ENCODE measurements around the gene GRIK5. TPM values are rescaled to one million over a fixed set of nuclear protein-coding genes. Genes with fewer than 3 reads are reported as not detected.

The GRIK5 gene
- total RNA-seq, 2 experiments from 2014 or later: 0.59 TPM

DNA sequence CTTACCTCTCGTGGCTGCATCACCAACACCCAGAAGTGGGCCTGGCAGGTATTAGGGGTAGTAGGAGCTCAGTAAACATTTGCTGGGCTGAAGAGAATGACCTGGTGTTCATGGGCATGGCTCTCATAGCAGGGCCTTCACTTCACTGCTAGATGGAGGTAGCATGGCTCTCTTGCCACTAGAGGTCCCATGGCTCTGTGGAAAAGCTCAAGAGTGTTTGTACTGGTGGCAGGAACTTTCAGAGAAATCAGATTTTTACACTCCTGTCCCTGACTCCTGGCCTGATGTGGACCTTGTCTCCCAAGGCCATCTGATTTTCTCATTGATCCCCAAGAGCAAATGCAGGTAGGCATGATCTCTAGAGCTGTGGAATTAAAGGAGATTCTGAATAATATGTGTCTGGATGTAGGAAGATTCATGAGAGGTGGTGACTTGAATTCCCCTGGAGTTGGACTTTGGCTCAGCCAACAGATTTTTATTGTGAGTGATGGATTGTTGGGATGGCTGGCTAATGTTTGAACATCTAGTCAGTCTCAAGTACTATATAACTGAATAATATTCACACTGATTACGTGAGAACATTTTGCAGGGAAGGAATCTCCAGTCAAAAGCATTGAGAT is 11.7 kb upstream of the GRIK5 start:
- CTCF ChIA-PET: interaction anchor here (0.7 to 1.7 kb wide), 2 partner anchors 9 to 198 kb away, joined by 3 to 7 read pairs; no protein-coding TSS in a partner anchor
- POLR2A ChIA-PET: no interaction called here

DNA sequence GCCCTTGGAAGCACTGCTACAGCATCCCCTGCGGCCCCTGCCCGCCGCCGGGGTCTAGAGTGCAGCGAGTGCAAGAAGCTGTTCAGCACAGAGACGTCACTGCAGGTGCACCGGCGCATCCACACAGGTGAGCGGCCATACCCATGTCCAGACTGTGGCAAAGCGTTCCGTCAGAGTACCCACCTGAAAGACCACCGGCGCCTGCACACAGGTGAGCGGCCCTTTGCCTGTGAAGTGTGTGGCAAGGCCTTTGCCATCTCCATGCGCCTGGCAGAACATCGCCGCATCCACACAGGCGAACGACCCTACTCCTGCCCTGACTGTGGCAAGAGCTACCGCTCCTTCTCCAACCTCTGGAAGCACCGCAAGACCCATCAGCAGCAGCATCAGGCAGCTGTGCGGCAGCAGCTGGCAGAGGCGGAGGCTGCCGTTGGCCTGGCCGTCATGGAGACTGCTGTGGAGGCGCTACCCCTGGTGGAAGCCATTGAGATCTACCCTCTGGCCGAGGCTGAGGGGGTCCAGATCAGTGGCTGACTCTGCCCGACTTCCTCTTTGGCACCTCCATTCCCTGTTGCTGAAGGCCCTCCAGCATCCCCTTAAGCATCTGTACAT is 10.9 kb upstream of the GRIK5 start:
- CTCF ChIA-PET: interaction anchor here (1.7 kb wide), 1 partner anchor 10 kb away, joined by 7 read pairs; no protein-coding TSS in a partner anchor
- POLR2A ChIA-PET: no interaction called here

GRCh38 chr19:42079886-42080763 is 10.1 kb upstream of the GRIK5 start:
- ChIA-PET POLR2A (no interaction called here), CTCF (interaction anchor here (1.2 to 1.7 kb wide), 2 partner anchors 11 to 119 kb away, joined by 3 to 7 read pairs; no protein-coding TSS in a partner anchor)

DNA sequence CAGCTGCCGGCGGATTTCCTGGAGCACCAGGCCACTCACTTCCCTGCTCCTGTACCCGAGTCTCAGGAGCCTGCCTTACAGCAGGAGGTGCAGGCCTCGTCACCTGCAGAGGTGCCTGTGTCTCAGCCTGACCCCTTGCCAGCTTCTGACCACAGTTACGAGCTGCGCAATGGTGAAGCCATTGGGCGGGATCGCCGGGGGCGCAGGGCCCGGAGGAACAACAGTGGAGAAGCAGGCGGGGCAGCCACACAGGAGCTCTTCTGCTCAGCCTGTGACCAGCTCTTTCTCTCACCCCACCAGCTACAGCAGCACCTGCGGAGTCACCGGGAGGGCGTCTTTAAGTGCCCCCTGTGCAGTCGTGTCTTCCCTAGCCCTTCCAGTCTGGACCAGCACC is 9.3 kb upstream of the GRIK5 start:
- CTCF ChIA-PET: interaction anchor here (1.2 kb wide), 1 partner anchor 120 kb away, joined by 3 read pairs; no protein-coding TSS in a partner anchor
- POLR2A ChIA-PET: no interaction called here

DNA sequence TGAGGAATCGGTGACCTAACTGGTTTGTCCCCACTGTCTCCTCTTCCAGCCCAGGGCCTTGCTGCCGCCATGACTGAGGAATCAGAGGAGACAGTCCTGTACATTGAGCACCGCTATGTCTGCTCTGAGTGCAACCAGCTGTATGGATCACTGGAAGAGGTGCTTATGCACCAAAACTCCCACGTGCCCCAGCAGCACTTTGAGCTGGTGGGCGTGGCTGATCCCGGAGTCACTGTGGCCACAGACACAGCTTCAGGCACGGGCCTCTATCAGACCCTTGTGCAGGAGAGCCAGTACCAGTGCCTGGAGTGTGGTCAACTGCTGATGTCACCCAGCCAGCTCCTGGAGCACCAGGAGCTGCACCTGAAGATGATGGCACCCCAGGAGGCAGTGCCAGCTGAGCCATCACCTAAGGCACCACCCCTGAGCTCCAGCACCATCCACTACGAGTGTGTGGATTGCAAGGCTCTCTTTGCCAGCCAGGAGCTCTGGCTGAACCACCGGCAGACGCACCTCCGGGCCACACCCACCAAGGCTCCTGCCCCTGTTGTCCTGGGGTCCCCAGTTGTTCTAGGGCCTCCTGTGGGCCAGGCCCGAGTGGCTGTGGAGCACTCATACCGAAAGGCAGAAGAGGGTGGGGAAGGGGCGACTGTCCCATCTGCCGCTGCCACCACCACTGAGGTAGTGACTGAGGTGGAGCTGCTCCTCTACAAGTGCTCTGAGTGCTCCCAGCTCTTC is 8.7 kb upstream of the GRIK5 start:
- CTCF ChIA-PET: no interaction called here
- POLR2A ChIA-PET: no interaction called here

GRCh38 chr19:42078058-42078457 is 8.1 kb upstream of the GRIK5 start:
- CTCF ChIA-PET: no interaction called here
- POLR2A ChIA-PET: no interaction called here

- ChIA-PET POLR2A (interaction anchor here (1.0 kb wide), 2 partner anchors 20 to 47 kb away, joined by 3 to 4 read pairs; no protein-coding TSS in a partner anchor), CTCF (no interaction called here)
Observed at GRCh38 chr19:42076380-42076944, 6.5 kb upstream of the GRIK5 start.

DNA sequence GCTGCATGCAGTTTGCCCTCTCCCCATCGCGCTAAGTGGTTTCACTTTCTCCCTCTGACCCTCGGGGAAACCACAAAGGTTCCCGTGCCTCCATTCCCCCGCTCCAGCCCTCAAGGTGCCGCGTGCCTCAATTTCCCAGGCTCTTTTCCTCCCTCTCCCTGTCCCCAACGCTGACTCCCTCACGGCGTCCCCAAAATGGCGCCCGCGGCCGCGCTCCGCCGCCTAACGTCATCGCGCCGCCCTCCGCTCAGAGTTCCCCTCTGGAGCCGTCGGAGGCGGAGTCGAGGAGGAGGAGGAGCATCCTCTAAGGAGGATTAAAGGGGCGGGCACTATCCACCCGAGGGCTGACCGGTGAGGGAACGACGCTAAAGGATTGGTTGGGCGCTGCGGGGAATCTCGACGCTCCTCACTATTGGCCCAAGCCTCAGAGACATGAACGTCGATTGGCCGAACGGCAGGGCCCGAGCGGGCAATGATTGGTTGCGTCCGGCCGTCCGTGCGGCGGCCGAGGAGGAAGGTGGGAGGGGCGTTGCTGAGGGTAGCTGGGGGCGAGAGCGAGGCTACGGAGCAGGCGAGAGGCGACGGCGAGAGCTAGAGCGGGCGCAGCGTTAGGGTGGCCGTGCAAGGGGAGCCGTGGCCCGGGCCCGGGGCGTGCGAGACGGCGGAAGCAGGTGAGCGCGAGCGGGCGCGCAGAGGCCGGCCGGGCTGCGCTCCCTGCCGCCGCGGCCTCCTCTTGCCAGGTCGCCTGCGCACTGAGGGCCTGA is 5.8 kb upstream of the GRIK5 start, which contains the start of gene ZNF574:
Gene ZNF574, plus strand, starts transcription at position 551 of the 764 bp plus-strand sequence. CDS start 2,441 bp downstream, outside the sequence.
- ChIA-PET CTCF (no interaction called here), POLR2A (interaction anchor here (0.5 to 1.0 kb wide), 3 partner anchors 21 to 163 kb away, joined by 3 to 7 read pairs (median 4); no protein-coding TSS in a partner anchor)

DNA sequence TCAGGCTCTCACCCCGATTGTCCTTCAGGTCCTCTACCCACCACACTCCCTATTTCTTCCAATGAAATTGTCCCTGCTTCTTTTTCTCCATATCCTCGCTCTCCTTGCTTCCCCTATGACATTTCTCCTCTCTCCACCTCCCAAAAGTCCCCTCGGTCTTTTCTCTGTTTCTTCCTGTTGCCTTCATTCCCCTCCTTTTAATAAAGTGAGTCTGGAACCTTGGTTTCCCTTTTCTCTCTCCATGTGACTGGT is 5.3 kb upstream of the GRIK5 start:
- ChIA-PET POLR2A (no interaction called here), CTCF (no interaction called here)

DNA sequence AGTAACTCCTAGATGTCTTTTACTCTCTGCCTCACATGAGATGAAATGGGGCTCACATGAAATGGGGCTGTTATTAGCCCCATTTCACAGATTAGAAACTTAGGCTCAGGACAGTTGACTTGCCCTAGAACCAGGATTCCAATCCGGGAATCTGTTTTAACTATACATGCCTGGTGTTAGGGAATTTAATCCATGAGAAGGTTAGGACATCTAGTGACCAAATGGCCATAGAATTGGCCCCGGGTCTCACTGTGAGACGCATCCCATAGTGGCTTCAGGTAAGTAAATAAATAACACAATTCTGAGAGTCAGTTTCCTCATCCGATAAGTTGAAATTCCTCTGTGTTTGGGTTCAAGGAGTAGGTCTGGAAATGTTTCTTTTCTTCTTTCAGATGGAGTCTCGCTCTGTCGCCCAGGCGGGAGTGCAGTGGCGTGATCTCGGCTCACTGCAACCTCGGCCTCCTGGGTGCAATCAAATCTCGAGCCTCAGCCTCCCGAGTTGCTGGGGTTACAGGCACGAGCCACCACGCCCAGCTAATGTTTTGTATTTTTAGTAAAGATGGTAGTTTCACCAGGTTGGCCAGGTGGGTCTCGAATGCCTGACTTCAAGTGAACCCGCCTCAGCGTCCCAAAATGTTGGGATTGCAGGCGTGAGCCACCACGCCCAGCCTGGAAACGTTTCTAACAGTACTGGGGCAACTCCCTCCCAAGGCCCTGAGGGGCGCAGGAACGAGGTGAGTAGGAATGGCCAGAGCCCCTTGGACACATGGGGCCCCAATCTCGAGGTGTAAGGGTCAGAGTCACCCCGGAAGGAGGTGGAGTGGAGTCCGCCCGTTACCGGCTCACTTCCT is 4.7 kb upstream of the GRIK5 start:
- ChIA-PET CTCF (no interaction called here), POLR2A (no interaction called here)

DNA sequence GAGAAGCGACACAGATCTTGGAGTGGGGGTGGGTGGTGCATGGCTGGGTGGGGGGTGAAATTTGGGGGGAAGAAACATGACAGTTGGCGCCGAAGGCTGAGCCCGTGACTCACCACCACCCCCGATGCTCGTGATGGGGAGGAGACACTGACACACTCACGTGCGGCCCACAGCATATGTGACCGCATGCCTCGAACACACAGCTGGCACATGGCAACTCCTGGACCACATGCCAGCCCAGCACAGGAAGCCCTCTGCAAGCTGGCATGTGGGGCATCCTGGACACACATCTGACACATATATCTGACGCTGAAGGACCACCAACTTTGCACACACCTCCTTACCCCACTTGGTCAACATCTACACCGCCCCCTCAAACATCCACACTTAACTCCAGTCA is 1.2 kb upstream of the GRIK5 start:
- CTCF ChIA-PET: interaction anchor here (0.7 kb wide), 1 partner anchor 482 kb away, joined by 3 read pairs; no protein-coding TSS in a partner anchor
- POLR2A ChIA-PET: interaction anchor here (0.6 kb wide), 1 partner anchor 137 kb away, joined by 4 read pairs; no protein-coding TSS in a partner anchor

DNA sequence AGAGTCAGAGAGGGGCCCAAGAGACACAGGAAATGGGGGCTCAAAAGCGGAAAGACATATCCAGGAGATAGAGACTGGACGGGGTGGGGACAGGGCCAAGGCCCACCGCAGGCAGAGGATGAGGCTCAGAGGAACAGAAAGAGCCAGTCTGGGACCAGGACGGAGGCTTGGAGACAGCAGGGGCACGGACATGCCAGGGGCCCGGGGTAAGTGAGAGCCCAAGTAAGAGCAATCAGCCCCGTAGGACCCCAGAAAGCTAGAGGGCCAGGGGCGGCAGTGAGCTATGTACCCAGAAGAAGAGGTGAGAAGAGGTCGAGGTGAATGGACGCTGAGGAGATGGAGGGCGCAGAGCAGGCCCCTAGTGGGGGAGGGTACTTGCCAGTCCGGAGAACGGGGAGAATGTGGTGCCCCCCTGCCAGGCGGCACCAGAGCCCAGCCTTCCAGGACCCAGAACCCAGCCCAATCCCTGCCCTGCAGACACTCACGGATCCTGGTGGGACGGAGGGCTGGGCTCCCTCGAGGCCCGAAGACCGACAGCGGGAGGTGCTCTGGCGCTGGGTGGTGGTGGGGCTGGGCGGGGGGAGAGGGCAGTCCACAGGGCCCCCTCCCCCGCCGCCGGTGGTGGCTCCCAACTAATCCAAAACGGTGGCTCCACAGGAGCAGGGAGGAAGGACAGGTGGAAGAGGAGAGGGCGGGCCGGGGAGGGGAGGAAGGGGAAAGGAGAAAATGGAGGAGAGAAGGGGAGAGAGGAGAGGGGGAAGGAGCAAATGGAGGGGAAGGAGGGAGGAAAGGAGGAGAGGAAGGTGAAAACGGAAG is 1.0 kb downstream of the GRIK5 start:
- CTCF ChIA-PET: no interaction called here
- POLR2A ChIA-PET: no interaction called here

- POLR2A ChIA-PET: no interaction called here
- CTCF ChIA-PET: no interaction called here
Observed at GRCh38 chr19:42068361-42068755, 1.6 kb downstream of the GRIK5 start.

DNA sequence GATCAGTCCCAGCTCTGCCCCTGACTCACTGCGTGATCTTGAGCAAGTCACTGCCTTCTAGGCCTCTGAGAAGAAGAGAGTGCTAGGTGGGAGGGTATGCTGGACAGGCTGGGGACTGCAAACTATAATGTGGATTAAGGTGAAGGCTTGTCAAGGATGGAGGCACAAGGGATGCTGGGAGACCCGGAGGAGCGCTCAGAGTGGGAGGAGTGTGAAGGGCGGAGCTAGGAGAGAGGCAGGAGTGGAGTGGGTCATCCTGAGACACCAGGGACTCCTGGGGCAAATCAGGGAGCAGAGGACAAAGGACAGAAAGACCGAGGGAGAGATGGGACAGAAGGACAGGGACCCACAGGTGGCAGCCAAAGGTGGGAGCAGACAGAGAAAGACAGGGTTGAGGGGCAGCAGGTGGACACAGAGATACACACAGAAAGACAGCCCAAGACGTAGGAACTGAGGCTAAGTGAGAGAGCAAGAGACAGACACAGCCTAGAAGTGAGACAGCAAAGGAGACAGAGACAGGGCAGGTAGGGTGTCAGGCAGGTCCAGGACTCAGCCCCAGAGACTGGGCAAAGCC is 2.6 kb downstream of the GRIK5 start:
- CTCF ChIA-PET: no interaction called here
- POLR2A ChIA-PET: no interaction called here

- ChIA-PET CTCF (no interaction called here), POLR2A (no interaction called here)
Observed at GRCh38 chr19:42066075-42066754, 3.8 kb downstream of the GRIK5 start.

DNA sequence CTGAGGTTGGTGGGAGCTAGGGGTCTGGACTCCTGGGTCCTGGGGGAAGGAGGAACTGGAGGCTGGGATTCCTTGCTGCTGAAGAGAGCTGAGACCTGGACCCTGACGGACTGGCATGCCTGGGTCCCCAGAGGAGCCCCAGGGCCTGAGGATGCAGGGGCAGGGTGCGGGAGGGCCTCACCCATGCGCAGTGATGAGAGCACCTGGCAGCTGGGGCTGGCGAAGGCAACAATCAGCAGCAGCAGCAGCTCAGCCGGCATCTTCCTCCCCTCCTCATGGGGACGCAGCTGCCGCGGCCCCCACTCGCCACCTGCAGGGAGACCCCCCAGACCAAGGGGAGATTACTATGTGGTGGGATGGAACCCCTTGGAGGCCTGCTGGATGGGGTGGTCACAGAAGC is 4.5 kb downstream of the GRIK5 start:
- ChIA-PET POLR2A (no interaction called here), CTCF (interaction anchor here (2.1 kb wide), 1 partner anchor 31 kb away, joined by 5 read pairs; no protein-coding TSS in a partner anchor)
